HL-60 (cell line): ENCODE results near the gene CALM3.

ENCODE experiments used
- GABPA ChIP-seq: IDR thresholded peaks from 2 replicates; pipeline ENCODE4 v1.6.1; 2012; ENCODE audit warnings: low read depth
- POLR2AphosphoS5 ChIP-seq: IDR thresholded peaks from 2 replicates; pipeline ENCODE4 v1.6.1; 2012; ENCODE audit warnings: low read depth
- TF ChIP-seq, protein P1 (sequence below): IDR thresholded peaks from one replicate; pipeline ENCODE4 v1.5.1; 2011; ENCODE audit warnings: low read length, control low read depth, inconsistent platforms; ENCODE audit not compliant: insufficient read depth
- TF ChIP-seq, protein P2 (sequence below): IDR thresholded peaks from 2 replicates; pipeline ENCODE4 v1.6.1; 2012; ENCODE audit warnings: low read depth; ENCODE audit not compliant: insufficient replicate concordance

DNA sequence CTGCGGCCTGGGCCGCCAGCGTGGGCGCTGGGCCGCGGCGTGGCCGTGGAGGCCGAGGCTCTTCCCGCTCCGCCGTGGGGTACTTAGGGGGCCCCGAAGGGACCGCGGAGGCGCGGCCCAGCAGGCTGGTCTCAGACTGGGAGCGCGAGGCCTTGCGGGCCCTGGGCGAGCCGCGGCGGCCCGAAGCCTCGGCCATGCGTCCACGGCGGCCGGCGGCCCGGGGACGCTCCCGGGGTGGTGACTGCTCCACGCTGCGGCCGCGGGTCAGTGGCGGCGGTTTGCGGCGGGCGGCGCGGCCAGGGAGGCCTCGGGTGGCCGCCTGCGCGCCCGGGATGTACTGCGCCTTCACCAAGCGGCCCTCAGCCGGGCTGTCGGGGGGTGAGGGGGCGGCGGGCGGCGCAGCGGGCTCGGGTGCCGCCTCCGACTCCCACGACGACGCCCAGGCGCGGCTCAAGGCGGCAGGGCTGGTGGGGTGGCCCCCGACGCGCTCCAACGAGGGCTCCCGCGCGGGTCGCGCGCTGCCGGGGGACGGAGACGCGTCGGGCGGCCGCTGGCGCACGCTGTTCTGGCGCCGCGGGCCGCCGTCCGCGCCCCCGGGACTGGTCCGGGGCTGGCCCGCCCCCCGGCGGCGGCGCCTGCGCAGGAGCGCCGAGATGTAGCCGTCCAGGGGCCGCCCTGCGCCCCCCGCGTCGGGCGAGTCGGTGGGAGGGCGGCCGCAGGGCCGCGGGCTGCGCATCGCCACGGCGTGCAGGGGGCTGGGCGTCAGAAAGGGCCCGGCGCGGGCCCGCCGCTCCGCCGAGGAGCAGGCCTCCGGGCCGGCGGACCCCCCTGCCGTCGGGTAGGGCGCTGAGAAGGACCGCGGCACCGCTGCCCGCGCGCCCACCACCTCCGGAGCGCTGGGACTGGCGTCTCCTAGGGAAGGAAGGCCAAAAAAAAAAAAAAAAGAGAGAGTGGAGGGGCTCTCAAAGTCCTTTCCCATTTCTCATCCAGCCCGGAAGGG lies 48.1 kb downstream of the CALM3 start:
- TF ChIP-seq GABPA = no peak
- TF ChIP-seq, protein P1, sequence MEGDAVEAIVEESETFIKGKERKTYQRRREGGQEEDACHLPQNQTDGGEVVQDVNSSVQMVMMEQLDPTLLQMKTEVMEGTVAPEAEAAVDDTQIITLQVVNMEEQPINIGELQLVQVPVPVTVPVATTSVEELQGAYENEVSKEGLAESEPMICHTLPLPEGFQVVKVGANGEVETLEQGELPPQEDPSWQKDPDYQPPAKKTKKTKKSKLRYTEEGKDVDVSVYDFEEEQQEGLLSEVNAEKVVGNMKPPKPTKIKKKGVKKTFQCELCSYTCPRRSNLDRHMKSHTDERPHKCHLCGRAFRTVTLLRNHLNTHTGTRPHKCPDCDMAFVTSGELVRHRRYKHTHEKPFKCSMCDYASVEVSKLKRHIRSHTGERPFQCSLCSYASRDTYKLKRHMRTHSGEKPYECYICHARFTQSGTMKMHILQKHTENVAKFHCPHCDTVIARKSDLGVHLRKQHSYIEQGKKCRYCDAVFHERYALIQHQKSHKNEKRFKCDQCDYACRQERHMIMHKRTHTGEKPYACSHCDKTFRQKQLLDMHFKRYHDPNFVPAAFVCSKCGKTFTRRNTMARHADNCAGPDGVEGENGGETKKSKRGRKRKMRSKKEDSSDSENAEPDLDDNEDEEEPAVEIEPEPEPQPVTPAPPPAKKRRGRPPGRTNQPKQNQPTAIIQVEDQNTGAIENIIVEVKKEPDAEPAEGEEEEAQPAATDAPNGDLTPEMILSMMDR = no peak
- no peak for TF ChIP-seq POLR2AphosphoS5
- TF ChIP-seq, protein P2, sequence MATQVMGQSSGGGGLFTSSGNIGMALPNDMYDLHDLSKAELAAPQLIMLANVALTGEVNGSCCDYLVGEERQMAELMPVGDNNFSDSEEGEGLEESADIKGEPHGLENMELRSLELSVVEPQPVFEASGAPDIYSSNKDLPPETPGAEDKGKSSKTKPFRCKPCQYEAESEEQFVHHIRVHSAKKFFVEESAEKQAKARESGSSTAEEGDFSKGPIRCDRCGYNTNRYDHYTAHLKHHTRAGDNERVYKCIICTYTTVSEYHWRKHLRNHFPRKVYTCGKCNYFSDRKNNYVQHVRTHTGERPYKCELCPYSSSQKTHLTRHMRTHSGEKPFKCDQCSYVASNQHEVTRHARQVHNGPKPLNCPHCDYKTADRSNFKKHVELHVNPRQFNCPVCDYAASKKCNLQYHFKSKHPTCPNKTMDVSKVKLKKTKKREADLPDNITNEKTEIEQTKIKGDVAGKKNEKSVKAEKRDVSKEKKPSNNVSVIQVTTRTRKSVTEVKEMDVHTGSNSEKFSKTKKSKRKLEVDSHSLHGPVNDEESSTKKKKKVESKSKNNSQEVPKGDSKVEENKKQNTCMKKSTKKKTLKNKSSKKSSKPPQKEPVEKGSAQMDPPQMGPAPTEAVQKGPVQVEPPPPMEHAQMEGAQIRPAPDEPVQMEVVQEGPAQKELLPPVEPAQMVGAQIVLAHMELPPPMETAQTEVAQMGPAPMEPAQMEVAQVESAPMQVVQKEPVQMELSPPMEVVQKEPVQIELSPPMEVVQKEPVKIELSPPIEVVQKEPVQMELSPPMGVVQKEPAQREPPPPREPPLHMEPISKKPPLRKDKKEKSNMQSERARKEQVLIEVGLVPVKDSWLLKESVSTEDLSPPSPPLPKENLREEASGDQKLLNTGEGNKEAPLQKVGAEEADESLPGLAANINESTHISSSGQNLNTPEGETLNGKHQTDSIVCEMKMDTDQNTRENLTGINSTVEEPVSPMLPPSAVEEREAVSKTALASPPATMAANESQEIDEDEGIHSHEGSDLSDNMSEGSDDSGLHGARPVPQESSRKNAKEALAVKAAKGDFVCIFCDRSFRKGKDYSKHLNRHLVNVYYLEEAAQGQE = no peak
